Ectodermal cell (in vitro differentiated cells): ENCODE data around the gene CLEC16A.

Experiments
- H3K27ac ChIP-seq: 2 replicates; pipeline ENCODE4 v1.7.0; 2013; ENCODE audit warnings: mild to moderate bottlenecking, low read depth, low read length; ENCODE audit not compliant: insufficient read depth, poor library complexity, severe bottlenecking
- H3K27me3 ChIP-seq: 2 replicates; pipeline ENCODE4 v1.7.0; 2013; ENCODE audit warnings: mild to moderate bottlenecking, low read length; ENCODE audit not compliant: insufficient read depth, control insufficient read depth, poor library complexity, severe bottlenecking
- H3K36me3 ChIP-seq: one replicate; pipeline ENCODE4 v1.7.0; 2013; ENCODE audit warnings: low read length; ENCODE audit not compliant: control insufficient read depth, insufficient read depth
- H3K4me1 ChIP-seq: one replicate; pipeline ENCODE4 v1.7.0; 2013; ENCODE audit warnings: low read length; ENCODE audit not compliant: control insufficient read depth, insufficient read depth
- H3K4me3 ChIP-seq: 2 replicates; pipeline ENCODE4 v1.7.0; 2013; ENCODE audit warnings: low read depth, low read length, control low read depth; ENCODE audit not compliant: insufficient read depth
- H3K9me3 ChIP-seq: 2 replicates; pipeline ENCODE4 v1.7.0; 2013; ENCODE audit warnings: mild to moderate bottlenecking, low read length, moderate library complexity; ENCODE audit not compliant: control insufficient read depth
- WGBS, 2 experiments: methylation state at CpG; one replicate each; pipeline ENCODE4 v1.1.7; 2013; ENCODE audit warnings: missing lambda C conversion rate in 2 of 2; 5-methylcytosine and 5-hydroxymethylcytosine counted together

CLEC16A gene

GRCh38 chr16:11056993-11057649, 112.8 kb downstream of the CLEC16A start:
- no peak overlapping the region for H3K27ac ChIP-seq

DNA sequence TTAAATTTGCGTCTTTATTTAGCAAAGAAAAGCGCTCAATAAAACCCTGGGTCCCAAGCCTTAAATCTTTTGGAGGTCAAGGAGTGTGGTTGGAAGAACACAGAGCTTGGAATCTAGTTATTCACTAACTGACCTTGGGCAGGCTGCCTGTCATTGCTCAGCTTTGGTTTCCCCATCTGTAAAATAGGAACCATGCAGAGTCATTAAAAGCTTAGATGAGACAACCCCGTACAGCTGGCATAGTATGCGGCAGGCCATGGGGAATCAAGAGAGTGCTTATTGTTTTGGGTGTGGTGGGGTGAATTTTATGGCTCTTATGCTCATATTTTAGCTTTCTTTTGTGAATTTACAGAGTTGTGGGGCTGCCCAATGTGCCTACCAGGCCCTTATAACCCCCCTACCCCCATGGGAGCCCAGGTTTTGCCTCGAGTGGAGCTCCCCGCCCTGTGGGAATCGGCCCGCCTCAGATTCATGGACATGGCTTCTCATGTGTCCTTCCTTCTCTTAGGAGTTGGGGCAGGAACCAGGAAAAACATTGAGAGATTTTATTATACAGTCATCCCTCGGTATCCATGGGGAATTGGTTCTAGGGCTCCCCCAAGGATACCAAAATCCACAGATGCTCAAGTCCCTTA, 113.5 kb downstream of the CLEC16A start:
- H3K27ac ChIP-seq: no peak overlapping the region
- H3K4me3 ChIP-seq: no peak overlapping the region
- H3K4me1 ChIP-seq: peaks cover 4% of the 10 kb centered on the region
- H3K36me3 ChIP-seq: no peaks in the 10 kb centered on the region
- WGBS, 2 experiments: 94 to 97% methylated on average over 9 of the region's 9 CpGs
- H3K27me3 ChIP-seq: no peaks in the 10 kb centered on the region
- no peaks in the 10 kb centered on the region for H3K9me3 ChIP-seq

More at GRCh38 chr16:11056993-11057649, 112.8 kb downstream of the CLEC16A start:
- no peaks in the 10 kb centered on the region for H3K36me3 ChIP-seq
- H3K4me1 ChIP-seq: no peaks in the 10 kb centered on the region
- H3K4me3 ChIP-seq: no peak overlapping the region
- no peaks in the 10 kb centered on the region for H3K27me3 ChIP-seq
- no peaks in the 10 kb centered on the region for H3K9me3 ChIP-seq
- WGBS, 2 experiments: 93% methylated on average over 12 of the region's 12 CpGs

- H3K27ac ChIP-seq: no peak overlapping the region
- WGBS, 2 experiments: 92 to 94% methylated on average over 5 of the region's 5 CpGs
Observed at GRCh38 chr16:11058832-11059231, 114.5 kb downstream of the CLEC16A start.

DNA sequence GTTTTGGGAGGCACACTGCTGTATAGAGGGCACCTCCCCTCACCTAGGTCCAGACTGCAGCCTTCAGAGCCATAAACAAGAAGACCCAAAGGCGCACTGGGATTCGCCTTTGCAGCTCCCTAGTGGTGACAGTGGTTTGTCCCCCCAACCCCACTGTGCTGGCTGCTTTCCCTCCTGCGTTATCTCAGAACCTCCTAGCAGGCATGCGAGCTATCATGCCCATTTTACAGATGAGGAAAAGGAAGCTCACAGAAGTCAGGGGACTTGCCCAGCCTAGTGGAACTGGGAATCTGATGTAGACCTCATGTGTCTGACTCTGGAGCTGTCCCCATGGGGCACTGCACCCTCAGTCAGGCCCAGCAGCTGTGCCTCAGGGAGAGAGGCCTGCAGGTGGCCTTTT, 115.2 kb downstream of the CLEC16A start:
- 94 to 96% methylated on average over 4 of the region's 4 CpGs for WGBS, 2 experiments
- Histone ChIP-seq H3K27ac (no peak overlapping the region), H3K36me3 (no peaks in the 10 kb centered on the region), H3K4me3 (no peak overlapping the region), H3K27me3 (no peaks in the 10 kb centered on the region), H3K4me1 (peaks cover 7% of the 10 kb centered on the region), H3K9me3 (no peaks in the 10 kb centered on the region)

More at GRCh38 chr16:11058832-11059231, 114.5 kb downstream of the CLEC16A start:
- Histone ChIP-seq H3K27me3 (no peaks in the 10 kb centered on the region), H3K4me1 (peaks cover 7% of the 10 kb centered on the region), H3K4me3 (no peak overlapping the region), H3K36me3 (no peaks in the 10 kb centered on the region), H3K9me3 (no peaks in the 10 kb centered on the region)

GRCh38 chr16:11060364-11060763, 116.0 kb downstream of the CLEC16A start:
- Histone ChIP-seq H3K27me3 (no peaks in the 10 kb centered on the region), H3K4me1 (peaks cover 7% of the 10 kb centered on the region), H3K36me3 (no peaks in the 10 kb centered on the region), H3K27ac (no peak overlapping the region), H3K4me3 (no peak overlapping the region), H3K9me3 (no peaks in the 10 kb centered on the region)
- 93 to 97% methylated on average over 4 of the region's 4 CpGs for WGBS, 2 experiments

- no peaks in the 10 kb centered on the region for H3K36me3 ChIP-seq
- no peak overlapping the region for H3K4me3 ChIP-seq
- 97 to 98% methylated on average over 7 of the region's 7 CpGs for WGBS, 2 experiments
- peaks cover 7% of the 10 kb centered on the region for H3K4me1 ChIP-seq
- no peak overlapping the region for H3K27ac ChIP-seq
- no peaks in the 10 kb centered on the region for H3K27me3 ChIP-seq
- H3K9me3 ChIP-seq: no peaks in the 10 kb centered on the region
Observed at GRCh38 chr16:11060842-11061241, 116.5 kb downstream of the CLEC16A start.

DNA sequence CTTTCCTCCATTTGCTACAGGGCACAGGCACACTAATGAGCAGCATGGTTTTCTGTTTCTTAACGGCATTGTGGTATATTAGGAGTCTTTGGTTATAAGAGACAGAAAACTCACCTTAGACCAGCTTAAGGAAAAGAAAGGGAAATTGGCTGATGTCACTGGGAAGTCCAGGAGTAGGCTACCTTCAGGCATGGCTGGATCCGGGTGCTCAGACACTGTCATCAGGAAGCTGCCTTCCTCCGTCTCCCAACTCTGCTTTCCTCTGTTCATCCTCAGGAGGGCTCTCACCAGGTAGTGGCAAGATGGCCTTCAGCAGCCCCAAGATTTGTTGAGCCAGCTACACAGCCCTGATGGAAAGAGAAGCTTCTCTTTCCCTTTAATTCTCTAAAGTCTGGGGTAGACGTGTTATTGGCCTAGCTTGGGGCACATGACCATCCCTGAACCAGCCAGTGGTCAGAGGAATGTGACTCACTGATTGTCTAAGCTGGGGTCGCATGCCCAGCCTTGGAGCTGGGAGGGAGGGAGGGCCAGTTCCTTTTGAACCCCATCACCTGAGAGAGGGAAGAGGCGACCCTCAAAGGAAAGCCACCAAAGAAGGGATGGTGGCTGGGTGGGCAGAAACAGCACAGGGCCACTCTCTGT, 117.4 kb downstream of the CLEC16A start:
- no peak overlapping the region for H3K27ac ChIP-seq
- no peak overlapping the region for H3K4me3 ChIP-seq
- no peaks in the 10 kb centered on the region for H3K9me3 ChIP-seq
- 94 to 97% methylated on average over 6 of the region's 6 CpGs for WGBS, 2 experiments
- H3K27me3 ChIP-seq: no peaks in the 10 kb centered on the region
- peaks cover 7% of the 10 kb centered on the region for H3K4me1 ChIP-seq
- no peaks in the 10 kb centered on the region for H3K36me3 ChIP-seq

DNA sequence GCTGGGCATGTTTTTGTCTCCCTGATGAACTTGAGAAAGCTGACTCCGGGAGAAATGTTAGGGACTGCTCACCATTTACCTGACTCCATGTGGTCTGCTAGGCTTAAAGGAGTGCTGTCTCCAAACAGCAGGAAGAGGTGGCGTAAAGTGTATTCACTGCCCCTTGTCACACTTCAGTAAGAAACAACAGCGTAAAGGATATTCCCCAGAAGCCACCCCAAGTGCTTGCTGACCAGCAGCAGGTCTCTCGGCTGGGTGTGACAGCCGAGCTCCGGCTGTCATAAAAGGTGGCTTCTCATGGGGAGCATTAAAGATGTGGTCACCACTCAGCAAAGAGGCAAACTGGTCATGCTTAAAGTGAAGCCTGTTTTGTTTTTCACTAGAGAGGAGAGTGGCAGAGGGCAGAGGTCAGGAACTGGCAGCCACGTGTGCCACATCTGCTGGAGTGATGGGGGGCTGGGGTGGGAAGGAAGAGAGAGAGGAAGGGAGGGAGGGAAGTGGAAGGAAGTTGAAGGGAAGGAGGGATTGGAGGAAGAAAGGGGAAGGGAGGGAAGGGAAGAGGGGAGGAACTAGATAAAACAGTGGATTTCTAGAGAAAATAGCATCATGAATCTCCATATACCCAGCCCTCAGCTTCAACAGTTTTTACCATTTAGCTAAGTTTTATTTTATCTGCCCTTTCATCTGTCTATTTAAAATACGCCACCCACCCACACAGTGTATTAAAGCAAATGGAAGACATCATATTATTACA, 119.3 kb downstream of the CLEC16A start:
- Histone ChIP-seq H3K4me1 (peaks cover 7% of the 10 kb centered on the region), H3K27ac (no peak overlapping the region), H3K4me3 (no peak overlapping the region), H3K36me3 (no peaks in the 10 kb centered on the region), H3K9me3 (no peaks in the 10 kb centered on the region), H3K27me3 (no peaks in the 10 kb centered on the region)
- 75 to 83% methylated on average over 8 of the region's 8 CpGs for WGBS, 2 experiments

DNA sequence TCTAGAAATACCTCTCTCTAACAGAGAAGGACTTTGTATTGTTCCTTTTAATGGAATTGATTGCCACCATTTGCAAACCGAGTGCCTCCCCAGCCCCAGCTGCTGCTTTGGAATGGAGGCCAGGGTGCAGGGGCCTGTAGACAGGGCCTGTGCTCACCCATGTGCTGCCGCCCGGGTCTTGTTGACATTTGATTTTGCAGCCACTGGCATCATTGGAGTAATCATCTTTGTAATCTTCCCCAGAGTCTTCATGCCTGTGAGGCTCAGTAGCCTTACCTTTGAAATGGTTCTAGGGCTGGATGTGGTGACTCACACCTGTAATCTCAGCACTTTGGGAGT, 119.8 kb downstream of the CLEC16A start:
- 89 to 94% methylated on average over 3 of the region's 3 CpGs for WGBS, 2 experiments

DNA sequence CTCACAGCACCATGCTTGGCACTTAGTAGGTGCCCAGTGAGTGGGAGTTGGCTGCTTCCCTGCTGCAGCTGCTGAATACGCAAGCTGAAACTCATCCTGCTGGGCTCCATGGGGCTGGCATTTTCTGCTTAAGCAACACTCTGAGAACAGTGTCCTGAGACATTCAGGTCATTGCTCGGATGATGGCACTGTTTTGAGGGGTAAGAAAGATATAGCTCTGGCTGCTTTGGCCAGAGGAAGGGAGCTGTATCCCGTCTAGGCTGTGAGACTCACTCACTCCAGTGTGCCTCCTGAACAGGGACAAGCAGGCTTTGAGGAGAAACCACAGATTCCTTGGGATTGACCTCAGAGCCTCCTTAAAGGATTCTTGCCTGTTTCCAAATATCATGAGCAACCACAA, 120.5 kb downstream of the CLEC16A start:
- Histone ChIP-seq H3K27ac (no peak overlapping the region), H3K4me3 (no peak overlapping the region), H3K36me3 (no peaks in the 10 kb centered on the region), H3K9me3 (no peaks in the 10 kb centered on the region), H3K4me1 (peaks cover 7% of the 10 kb centered on the region), H3K27me3 (no peaks in the 10 kb centered on the region)
- 60 to 61% methylated on average over 3 of the region's 3 CpGs for WGBS, 2 experiments

More for the DNA sequence above, 119.8 kb downstream of the CLEC16A start:
- no peaks in the 10 kb centered on the region for H3K27me3 ChIP-seq
- no peaks in the 10 kb centered on the region for H3K9me3 ChIP-seq
- H3K36me3 ChIP-seq: no peaks in the 10 kb centered on the region
- H3K4me3 ChIP-seq: no peak overlapping the region
- H3K4me1 ChIP-seq: peaks cover 7% of the 10 kb centered on the region
- no peak overlapping the region for H3K27ac ChIP-seq
